Measurements from ENCODE around the gene LDB3. TPM values are rescaled to one million over a fixed set of nuclear protein-coding genes. Genes with fewer than 3 reads are reported as not detected.

LDB3 gene
- total RNA-seq, 1 experiment from 2014 or later = 0.63 TPM

GRCh38 chr10:86636311-86636710 lies 32.0 kb upstream of the LDB3 start:
- H3K9me2 ChIP-seq (ENCODE audit: insufficient read depth) = no peaks in the 10 kb centered on the region
- no peak overlapping the region for H3K4me3 ChIP-seq
- no TSS peak for BruUV-seq (replicated peaks)
- no peak overlapping the region for H3K4me2 ChIP-seq
- TF ChIP-seq EZH2 (IDR thresholded peaks at IDR 0.05; ENCODE audit: low read depth) (no peak), CTCF (conservative IDR thresholded peaks at IDR 0.05) (no peak)
- H3K27ac ChIP-seq = peak overlapping the region; percentile 85
- peaks cover 16% of the 10 kb centered on the region; the same call in 1 of the 2 replicates for H3F3A ChIP-seq (ENCODE audit: insufficient read depth, low read depth)
- peaks cover 4% of the 10 kb centered on the region; the same call in 1 of the 2 replicates for H3K9me3 ChIP-seq (ENCODE audit: insufficient read depth, low read depth)
- intact Hi-C loops (cut with micrococcal nuclease; ENCODE audit: unreplicated experiment) = no loop called here
- no peak overlapping the region for H2AFZ ChIP-seq
- ChIA-PET POLR2A (ENCODE audit: unreplicated experiment) (interaction anchor here (0.6 kb wide), 1 partner anchor 32 kb away, joined by 3 read pairs; the partner anchor contains the start of gene LDB3), CTCF (interaction anchor here (1.1 kb wide), 1 partner anchor 236 kb away, joined by 4 read pairs; no protein-coding TSS in a partner anchor)
- H3K27me3 ChIP-seq (ENCODE audit: insufficient read depth, low read depth) = no peaks in the 10 kb centered on the region
- no peak for DNase-seq
- no peaks in the 10 kb centered on the region for H3K79me2 ChIP-seq (ENCODE audit: low read depth)
- no peaks in the 10 kb centered on the region for H3K36me3 ChIP-seq (ENCODE audit: low read depth)
- H3K4me1 ChIP-seq (replicated peaks; ENCODE audit: insufficient read depth) = peaks cover 21% of the 10 kb centered on the region
- no peaks in the 10 kb centered on the region for H4K20me1 ChIP-seq (ENCODE audit: insufficient read depth)

GRCh38 chr10:86642021-86642420 lies 26.3 kb upstream of the LDB3 start:
- Histone ChIP-seq H3K4me1 (replicated peaks; ENCODE audit: insufficient read depth) (peaks cover 11% of the 10 kb centered on the region), H3K27ac (no peak overlapping the region), H3K4me2 (no peak overlapping the region), H3K79me2 (ENCODE audit: low read depth) (no peaks in the 10 kb centered on the region), H3K36me3 (ENCODE audit: low read depth) (no peaks in the 10 kb centered on the region), H3F3A (ENCODE audit: insufficient read depth, low read depth) (no peaks in the 10 kb centered on the region), H3K9me3 (ENCODE audit: insufficient read depth, low read depth) (peaks cover 4% of the 10 kb centered on the region; the same call in 1 of the 2 replicates), H3K9me2 (ENCODE audit: insufficient read depth) (no peaks in the 10 kb centered on the region), H3K27me3 (ENCODE audit: insufficient read depth, low read depth) (no peaks in the 10 kb centered on the region), H3K4me3 (no peak overlapping the region), H4K20me1 (ENCODE audit: insufficient read depth) (no peaks in the 10 kb centered on the region), H2AFZ (no peak overlapping the region)
- no peak for TF ChIP-seq EZH2 (IDR thresholded peaks at IDR 0.05; ENCODE audit: low read depth)
- no peak for TF ChIP-seq CTCF (conservative IDR thresholded peaks at IDR 0.05)
- no TSS peak for BruUV-seq (replicated peaks)
- intact Hi-C loops (cut with micrococcal nuclease; ENCODE audit: unreplicated experiment) = no loop called here
- POLR2A ChIA-PET (ENCODE audit: unreplicated experiment) = no interaction called here
- DNase-seq = no peak
- CTCF ChIA-PET = no interaction called here

- no peak overlapping the region for H3K4me2 ChIP-seq
- intact Hi-C loops (cut with micrococcal nuclease; ENCODE audit: unreplicated experiment) = no loop called here
- no peaks in the 10 kb centered on the region for H3K79me2 ChIP-seq (ENCODE audit: low read depth)
- no peaks in the 10 kb centered on the region for H3K9me2 ChIP-seq (ENCODE audit: insufficient read depth)
- POLR2A ChIA-PET (ENCODE audit: unreplicated experiment) = interaction anchor here (0.7 to 0.8 kb wide), 2 partner anchors 105 to 459 kb away, joined by 4 read pairs; no protein-coding TSS in a partner anchor
- H3K4me3 ChIP-seq = no peak overlapping the region
- H3K4me1 ChIP-seq (replicated peaks; ENCODE audit: insufficient read depth) = peaks cover 16% of the 10 kb centered on the region
- TF ChIP-seq CTCF (conservative IDR thresholded peaks at IDR 0.05) (no peak), EZH2 (IDR thresholded peaks at IDR 0.05; ENCODE audit: low read depth) (no peak)
- H3F3A ChIP-seq (ENCODE audit: insufficient read depth, low read depth) = peaks cover 3% of the 10 kb centered on the region
- H3K27me3 ChIP-seq (ENCODE audit: insufficient read depth, low read depth) = no peaks in the 10 kb centered on the region
- H2AFZ ChIP-seq = no peak overlapping the region
- no peaks in the 10 kb centered on the region for H4K20me1 ChIP-seq (ENCODE audit: insufficient read depth)
- H3K36me3 ChIP-seq (ENCODE audit: low read depth) = no peaks in the 10 kb centered on the region
- H3K27ac ChIP-seq = no peak overlapping the region
- DNase-seq = no peak
- CTCF ChIA-PET = interaction anchor here (0.6 kb wide), 1 partner anchor 49 kb away, joined by 10 read pairs; no protein-coding TSS in a partner anchor
- no TSS peak for BruUV-seq (replicated peaks)
- H3K9me3 ChIP-seq (ENCODE audit: insufficient read depth, low read depth) = peaks cover 4% of the 10 kb centered on the region; the same call in 1 of the 2 replicates
These were observed 25.8 kb upstream of the LDB3 start for GRCh38 chr10:86642499-86642898.
